ENCODE results near the gene ABL1. TPM values are rescaled to one million over a fixed set of nuclear protein-coding genes. Genes with fewer than 3 reads are reported as not detected.
"Not testable (repeated sequence)": the region's sequence is repeated elsewhere in the genome, so short reads cannot be mapped to it uniquely, and the experiment has no call there.

The ABL1 gene
- 33.9 TPM for total RNA-seq
- 1 to 10 TPM; 5.5 to 9.2 (median 8.3) TPM for polyA plus RNA-seq

DNA sequence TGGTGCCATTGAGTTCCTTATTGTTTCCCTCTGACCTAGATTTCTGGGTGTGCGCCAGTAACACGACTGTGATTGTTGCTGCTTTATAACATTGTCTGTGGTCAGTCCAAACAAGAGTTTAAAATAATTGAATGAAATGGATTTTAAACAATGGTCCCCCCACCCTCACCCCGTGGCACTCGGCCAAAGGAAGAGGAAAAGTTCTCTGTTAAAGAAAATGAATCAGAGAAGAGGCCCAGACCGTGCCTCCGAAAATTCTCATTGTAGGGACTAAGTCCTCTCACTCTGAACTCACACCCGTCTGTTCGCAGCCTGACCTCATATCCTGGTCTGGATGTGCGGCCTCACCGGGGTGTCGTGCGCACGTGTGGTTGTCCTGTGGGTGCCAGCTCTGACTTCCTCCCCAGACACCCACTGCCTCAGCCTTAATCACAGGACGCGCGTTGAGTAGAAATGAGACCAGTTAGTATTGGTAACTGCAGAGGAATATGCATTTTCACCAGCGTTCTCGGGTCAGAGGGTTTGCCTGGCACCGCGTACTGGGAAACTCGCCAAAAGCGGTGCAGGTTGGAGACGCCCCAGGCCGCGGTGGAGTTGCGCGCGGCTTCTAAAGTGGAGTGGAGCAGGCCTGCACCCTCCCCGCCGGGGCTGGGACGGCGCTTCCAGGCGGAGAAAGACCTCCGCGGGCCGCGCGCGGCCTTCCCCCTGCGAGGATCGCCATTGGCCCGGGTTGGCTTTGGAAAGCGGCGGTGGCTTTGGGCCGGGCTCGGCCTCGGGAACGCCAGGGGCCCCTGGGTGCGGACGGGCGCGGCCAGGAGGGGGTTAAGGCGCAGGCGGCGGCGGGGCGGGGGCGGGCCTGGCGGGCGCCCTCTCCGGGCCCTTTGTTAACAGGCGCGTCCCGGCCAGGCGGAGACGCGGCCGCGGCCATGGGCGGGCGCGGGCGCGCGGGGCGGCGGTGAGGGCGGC is at the start of gene ABL1:
ABL1 (plus strand) TSS at position 884 of the 966 bp plus-strand sequence. CDS start 193 bp downstream, outside the sequence.
- Mint-ChIP-seq H3K27ac (peak within 1 kb of the TSS; percentile 67 to 90 (median 81)), H3K36me3 (no peaks in the 10 kb centered on the region), H3K4me1 (peaks cover 7 to 38% (median 34%) of the 10 kb centered on the region in 4 donors), H3K9me3 (peaks cover 0 to 2% (median 0%) of the 10 kb centered on the region in 7 donors), H3K4me3 (peak within 1 kb of the TSS; percentile 86 to 96 (median 91)), H3K27me3 (peaks cover 10% of the 10 kb centered on the region)
- Histone ChIP-seq H3K27me3 (ENCODE audit: control insufficient read depth, insufficient read depth, low read length) (peaks cover 5% of the 10 kb centered on the region), H3K9me3 (ENCODE audit: control insufficient read depth in 2 of 2, low read length in 2 of 2) (no peaks in the 10 kb centered on the region), H3K36me3 (ENCODE audit: control insufficient read depth, insufficient read depth, low read length) (no peaks in the 10 kb centered on the region), H3K4me3 (ENCODE audit: low read depth, low read length) (peak within 1 kb of the TSS; percentile 51), H3K4me1 (ENCODE audit: control insufficient read depth, insufficient read depth, low read length, poor library complexity, severe bottlenecking) (peaks cover 16% of the 10 kb centered on the region), H3K27ac (ENCODE audit: insufficient read depth, low read length, poor library complexity, severe bottlenecking) (peak within 1 kb of the TSS; percentile 33)
- ATAC-seq (ENCODE audit: low read depth in 2 of 2) (peak; percentile 79 to 82), DNase-seq (peak; percentile 4 to 80 (median 49))

DNA sequence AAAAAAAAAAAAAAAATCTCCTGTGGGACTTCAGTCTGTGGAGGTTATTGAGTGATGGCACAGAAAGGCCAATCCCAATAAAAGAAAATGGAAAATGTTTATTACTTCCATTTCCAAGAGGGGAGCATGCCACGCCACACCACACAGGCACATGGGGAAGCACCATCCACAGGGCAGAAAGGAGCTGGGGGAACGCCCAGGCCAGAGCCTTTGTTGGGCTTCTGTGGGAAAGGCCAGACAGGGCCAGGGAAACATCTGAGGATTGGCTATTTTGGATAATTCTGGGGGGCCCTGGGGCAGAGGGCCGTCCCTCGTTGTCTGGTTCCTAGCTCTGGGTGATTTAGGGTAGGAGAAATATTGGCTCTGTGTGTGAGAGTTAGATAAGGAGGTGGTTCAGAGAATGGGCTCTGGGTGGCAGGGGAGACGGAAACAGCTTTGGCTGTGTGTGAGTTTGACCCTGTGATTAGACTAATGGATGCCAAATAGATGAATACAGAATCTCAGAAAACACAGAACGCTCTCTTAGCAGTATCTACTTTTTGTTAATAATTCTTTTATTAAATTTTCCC is 49.0 kb upstream of the ABL1 start:
- H3K4me1 ChIP-seq (ENCODE audit: control insufficient read depth, insufficient read depth, low read length, poor library complexity, severe bottlenecking) = no peaks in the 10 kb centered on the region
- ATAC-seq (ENCODE audit: low read depth in 2 of 2) = no peak
- H3K4me1 Mint-ChIP-seq = peaks cover 5 to 16% (median 9%) of the 10 kb centered on the region in 4 donors
- H3K36me3 Mint-ChIP-seq = peaks cover 21% of the 10 kb centered on the region
- peaks cover 0 to 14% (median 3%) of the 10 kb centered on the region in 7 donors for H3K9me3 Mint-ChIP-seq
- no peak overlapping the region for H3K4me3 Mint-ChIP-seq
- DNase-seq = no peak
- H3K27me3 ChIP-seq (ENCODE audit: control insufficient read depth, insufficient read depth, low read length) = no peaks in the 10 kb centered on the region
- H3K27ac ChIP-seq (ENCODE audit: insufficient read depth, low read length, poor library complexity, severe bottlenecking) = no peak overlapping the region
- H3K4me3 ChIP-seq (ENCODE audit: low read depth, low read length) = no peak overlapping the region
- H3K9me3 ChIP-seq (ENCODE audit: control insufficient read depth in 2 of 2, low read length in 2 of 2) = peaks cover 14 to 16% of the 10 kb centered on the region in 2 experiments
- no peaks in the 10 kb centered on the region for H3K27me3 Mint-ChIP-seq
- H3K36me3 ChIP-seq (ENCODE audit: control insufficient read depth, insufficient read depth, low read length) = no peaks in the 10 kb centered on the region
- no peak overlapping the region for H3K27ac Mint-ChIP-seq

DNA sequence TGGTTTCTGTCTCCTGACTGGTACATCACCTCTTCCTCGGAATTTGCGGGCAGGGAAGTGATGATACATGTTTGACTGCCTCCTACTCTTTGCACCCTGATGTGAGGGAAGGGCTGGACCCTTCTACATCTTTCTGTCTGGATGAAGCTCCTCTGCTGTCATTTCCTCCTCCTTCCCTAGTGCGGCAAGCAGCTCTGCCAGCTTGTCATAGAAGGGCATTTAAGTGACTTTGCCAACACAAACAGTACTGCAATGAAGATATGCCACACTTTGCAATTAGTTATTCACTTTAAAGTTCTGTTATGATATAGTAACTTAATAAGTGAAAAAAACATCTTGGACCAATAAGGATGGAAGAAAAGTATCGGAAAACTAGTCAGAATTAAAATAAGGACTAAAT is 48.5 kb upstream of the ABL1 start:
- no peaks in the 10 kb centered on the region for H3K4me1 ChIP-seq (ENCODE audit: control insufficient read depth, insufficient read depth, low read length, poor library complexity, severe bottlenecking)
- H3K9me3 ChIP-seq (ENCODE audit: control insufficient read depth in 2 of 2, low read length in 2 of 2) = peaks cover 14 to 16% of the 10 kb centered on the region in 2 experiments
- H3K4me3 Mint-ChIP-seq = no peak overlapping the region
- no peaks in the 10 kb centered on the region for H3K36me3 ChIP-seq (ENCODE audit: control insufficient read depth, insufficient read depth, low read length)
- peaks cover 0 to 14% (median 3%) of the 10 kb centered on the region in 7 donors for H3K9me3 Mint-ChIP-seq
- no peaks in the 10 kb centered on the region for H3K27me3 ChIP-seq (ENCODE audit: control insufficient read depth, insufficient read depth, low read length)
- no peaks in the 10 kb centered on the region for H3K27me3 Mint-ChIP-seq
- no peak overlapping the region for H3K27ac ChIP-seq (ENCODE audit: insufficient read depth, low read length, poor library complexity, severe bottlenecking)
- DNase-seq (no peak), ATAC-seq (ENCODE audit: low read depth in 2 of 2) (no peak)
- peaks cover 8 to 13% (median 10%) of the 10 kb centered on the region in 4 donors for H3K4me1 Mint-ChIP-seq
- peaks cover 17% of the 10 kb centered on the region for H3K36me3 Mint-ChIP-seq
- H3K4me3 ChIP-seq (ENCODE audit: low read depth, low read length) = no peak overlapping the region
- no peak overlapping the region for H3K27ac Mint-ChIP-seq

DNA sequence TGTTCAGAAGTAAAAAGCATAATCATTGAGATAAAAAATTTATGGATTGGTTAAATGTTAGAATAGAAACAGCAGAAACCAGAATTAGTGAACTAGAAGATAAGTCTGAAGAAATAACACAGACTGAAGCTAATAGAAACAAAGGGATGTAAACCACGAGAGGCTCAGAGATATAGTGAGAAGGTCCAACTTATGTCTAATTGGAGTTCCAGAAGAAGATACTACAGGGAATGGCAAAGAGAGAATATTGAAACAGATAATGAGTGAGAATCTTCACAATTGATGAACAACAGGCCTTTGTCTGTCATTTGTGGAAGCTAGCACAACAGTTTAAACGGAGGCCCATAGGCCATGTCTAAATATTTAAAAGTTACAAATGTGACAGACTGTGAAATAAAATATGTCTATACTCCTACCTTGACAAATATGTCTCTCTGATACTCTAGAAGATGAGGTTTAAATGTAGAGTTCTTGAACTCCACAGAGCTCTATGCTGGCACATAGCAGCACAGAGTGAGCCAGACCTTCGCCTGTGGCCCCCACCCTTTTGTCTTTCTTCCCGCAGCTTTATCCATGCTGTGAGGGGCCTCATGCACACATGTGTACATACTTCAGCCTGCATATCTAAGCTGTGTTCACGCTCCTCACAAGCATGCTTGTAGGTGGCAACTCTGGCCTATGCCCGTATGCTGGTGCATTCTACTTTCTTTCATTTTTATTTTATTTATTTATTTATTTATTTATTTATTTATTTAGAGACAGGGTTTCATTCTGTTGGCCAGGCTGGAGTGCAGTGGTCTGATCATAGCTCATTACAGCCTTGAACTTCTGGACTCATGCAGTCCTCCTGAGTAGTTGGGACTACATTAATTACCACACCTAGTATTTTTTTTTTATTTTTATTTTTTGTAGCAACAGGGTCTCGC is 45.0 kb upstream of the ABL1 start:
- DNase-seq (no peak), ATAC-seq (ENCODE audit: low read depth in 2 of 2) (no peak)
- no peaks in the 10 kb centered on the region for H3K4me1 ChIP-seq (ENCODE audit: control insufficient read depth, insufficient read depth, low read length, poor library complexity, severe bottlenecking)
- H3K4me3 ChIP-seq (ENCODE audit: low read depth, low read length) = no peak overlapping the region
- no peak overlapping the region for H3K27ac Mint-ChIP-seq
- H3K9me3 Mint-ChIP-seq = peaks cover 0 to 14% (median 4%) of the 10 kb centered on the region in 7 donors
- H3K4me1 Mint-ChIP-seq = peaks cover 6 to 18% (median 10%) of the 10 kb centered on the region in 4 donors
- H3K9me3 ChIP-seq (ENCODE audit: control insufficient read depth in 2 of 2, low read length in 2 of 2) = peaks cover 14 to 16% of the 10 kb centered on the region in 2 experiments
- no peaks in the 10 kb centered on the region for H3K27me3 ChIP-seq (ENCODE audit: control insufficient read depth, insufficient read depth, low read length)
- no peaks in the 10 kb centered on the region for H3K27me3 Mint-ChIP-seq
- no peak overlapping the region for H3K27ac ChIP-seq (ENCODE audit: insufficient read depth, low read length, poor library complexity, severe bottlenecking)
- no peaks in the 10 kb centered on the region for H3K36me3 ChIP-seq (ENCODE audit: control insufficient read depth, insufficient read depth, low read length)
- H3K36me3 Mint-ChIP-seq = peaks cover 18% of the 10 kb centered on the region
- no peak overlapping the region for H3K4me3 Mint-ChIP-seq

DNA sequence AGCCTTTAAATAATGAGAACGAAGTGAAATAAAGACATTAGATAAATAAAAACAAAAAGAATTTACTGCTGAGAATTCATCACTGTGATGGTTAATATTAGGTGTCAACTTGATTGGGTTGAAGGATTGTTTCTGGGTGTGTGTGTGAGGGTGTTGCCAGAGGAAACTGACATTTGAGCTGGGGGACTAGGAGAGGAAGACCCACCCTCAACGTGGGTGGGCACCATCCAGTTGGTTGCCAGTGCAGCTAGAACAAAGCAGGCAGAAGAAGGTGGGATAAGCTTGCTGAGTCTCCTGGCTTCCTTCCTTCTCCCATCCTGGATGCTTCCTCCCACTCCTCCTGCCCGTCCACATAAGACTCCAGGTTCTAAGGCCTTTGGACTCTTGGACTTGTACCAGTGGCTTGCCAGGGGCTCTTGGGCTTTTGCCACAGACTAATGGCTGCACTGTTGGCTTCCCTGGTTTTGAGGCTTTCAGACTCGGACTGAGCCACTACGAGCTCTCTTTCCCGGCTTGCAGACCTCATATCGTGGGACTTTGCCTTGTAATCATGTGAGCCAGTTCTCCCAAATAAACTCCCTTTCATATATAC is 43.7 kb upstream of the ABL1 start:
- H3K27me3 Mint-ChIP-seq = no peaks in the 10 kb centered on the region
- no peak overlapping the region for H3K27ac Mint-ChIP-seq
- Histone ChIP-seq H3K4me3 (ENCODE audit: low read depth, low read length) (no peak overlapping the region), H3K27me3 (ENCODE audit: control insufficient read depth, insufficient read depth, low read length) (no peaks in the 10 kb centered on the region), H3K9me3 (ENCODE audit: control insufficient read depth in 2 of 2, low read length in 2 of 2) (peaks cover 14 to 16% of the 10 kb centered on the region in 2 experiments), H3K4me1 (ENCODE audit: control insufficient read depth, insufficient read depth, low read length, poor library complexity, severe bottlenecking) (no peaks in the 10 kb centered on the region), H3K36me3 (ENCODE audit: control insufficient read depth, insufficient read depth, low read length) (no peaks in the 10 kb centered on the region), H3K27ac (ENCODE audit: insufficient read depth, low read length, poor library complexity, severe bottlenecking) (no peak overlapping the region)
- H3K9me3 Mint-ChIP-seq = peaks cover 0 to 14% (median 4%) of the 10 kb centered on the region in 7 donors
- no peak for ATAC-seq (ENCODE audit: low read depth in 2 of 2)
- no peak for DNase-seq
- H3K4me1 Mint-ChIP-seq = peaks cover 7 to 22% (median 12%) of the 10 kb centered on the region in 4 donors
- no peak overlapping the region for H3K4me3 Mint-ChIP-seq
- peaks cover 17% of the 10 kb centered on the region for H3K36me3 Mint-ChIP-seq

DNA sequence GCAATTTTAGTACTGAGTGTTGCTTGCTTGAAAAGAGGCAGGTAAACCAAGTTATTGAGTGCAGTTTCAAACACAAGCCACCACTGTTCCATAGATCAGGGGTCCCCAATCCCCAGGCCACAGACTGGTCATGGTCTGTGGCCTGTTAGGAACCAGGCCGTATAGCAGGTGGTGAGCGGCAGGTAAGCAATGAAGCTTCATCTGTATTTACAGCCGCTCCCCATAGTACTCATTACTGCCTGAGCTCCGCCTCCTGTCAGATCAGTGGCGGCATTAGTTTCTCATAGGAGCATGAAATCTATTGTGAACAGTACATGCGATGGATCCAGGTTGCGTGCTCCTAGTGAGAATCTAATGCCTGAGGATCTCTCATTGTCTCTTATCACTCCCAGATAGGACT is 41.5 kb upstream of the ABL1 start:
- Histone ChIP-seq H3K27ac (ENCODE audit: insufficient read depth, low read length, poor library complexity, severe bottlenecking) (no peak overlapping the region), H3K4me1 (ENCODE audit: control insufficient read depth, insufficient read depth, low read length, poor library complexity, severe bottlenecking) (no peaks in the 10 kb centered on the region), H3K4me3 (ENCODE audit: low read depth, low read length) (no peak overlapping the region), H3K36me3 (ENCODE audit: control insufficient read depth, insufficient read depth, low read length) (no peaks in the 10 kb centered on the region), H3K9me3 (ENCODE audit: control insufficient read depth in 2 of 2, low read length in 2 of 2) (peaks cover 11 to 15% of the 10 kb centered on the region in 2 experiments), H3K27me3 (ENCODE audit: control insufficient read depth, insufficient read depth, low read length) (no peaks in the 10 kb centered on the region)
- Mint-ChIP-seq H3K4me1 (peaks cover 8 to 18% (median 10%) of the 10 kb centered on the region in 4 donors), H3K4me3 (no peak overlapping the region), H3K9me3 (peaks cover 0 to 13% (median 4%) of the 10 kb centered on the region in 7 donors), H3K27me3 (no peaks in the 10 kb centered on the region), H3K27ac (no peak overlapping the region), H3K36me3 (peaks cover 8% of the 10 kb centered on the region)
- DNase-seq (no peak), ATAC-seq (ENCODE audit: low read depth in 2 of 2) (no peak)

DNA sequence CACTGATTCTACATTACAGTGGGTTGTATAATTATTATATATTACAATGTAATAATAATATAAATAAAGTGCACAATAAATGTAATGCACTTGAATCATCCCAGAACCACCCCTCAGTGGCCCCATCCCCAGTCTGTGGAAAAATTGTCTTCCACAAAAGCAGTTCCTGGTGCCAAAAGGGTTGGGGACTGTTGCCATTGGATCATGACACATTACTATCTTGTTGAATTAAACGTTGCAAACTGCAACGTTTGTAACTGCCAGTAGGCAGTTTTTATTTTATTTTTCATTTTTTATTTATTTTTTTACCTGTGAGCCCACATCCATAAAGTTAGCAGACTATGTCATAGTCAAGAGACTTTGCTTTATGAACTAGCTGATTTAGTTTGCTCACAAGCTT is 41.0 kb upstream of the ABL1 start:
- ATAC-seq (ENCODE audit: low read depth in 2 of 2); H3K27ac Mint-ChIP-seq; H3K9me3 Mint-ChIP-seq; H3K4me3 Mint-ChIP-seq; H3K4me1 ChIP-seq (ENCODE audit: control insufficient read depth, insufficient read depth, low read length, poor library complexity, severe bottlenecking); H3K36me3 Mint-ChIP-seq; DNase-seq; H3K4me3 ChIP-seq (ENCODE audit: low read depth, low read length); H3K27ac ChIP-seq (ENCODE audit: insufficient read depth, low read length, poor library complexity, severe bottlenecking); H3K27me3 ChIP-seq (ENCODE audit: control insufficient read depth, insufficient read depth, low read length); H3K36me3 ChIP-seq (ENCODE audit: control insufficient read depth, insufficient read depth, low read length); H3K27me3 Mint-ChIP-seq: not testable (repeated sequence)
- H3K9me3 ChIP-seq (ENCODE audit: control insufficient read depth in 2 of 2, low read length in 2 of 2) = peaks cover 9 to 11% of the 10 kb centered on the region in 2 experiments
- peaks cover 10 to 21% (median 11%) of the 10 kb centered on the region in 4 donors for H3K4me1 Mint-ChIP-seq
